ENCODE data around the gene SEC16A.

Gene SEC16A

GRCh38 chr9:136507221-136507991, 24.6 kb upstream of the SEC16A start:
- peaks cover 92% of the 10 kb centered on the region for H3K36me3 ChIP-seq (ENCODE audit: low read depth)
- no peaks in the 10 kb centered on the region for H3K27me3 ChIP-seq (ENCODE audit: insufficient read depth, poor library complexity, severe bottlenecking)

GRCh38 chr9:136506425-136506824, 23.6 kb upstream of the SEC16A start:
- no peaks in the 10 kb centered on the region for H3K9me3 ChIP-seq (ENCODE audit: severe bottlenecking)
- H3K36me3 ChIP-seq (ENCODE audit: low read depth): peaks cover 93% of the 10 kb centered on the region
- TF ChIP-seq CTCF (IDR thresholded peaks at IDR 0.05; ENCODE audit: poor library complexity, severe bottlenecking): no peak
- ATAC-seq (ENCODE audit: low read depth) (no peak), DNase-seq (ENCODE audit: low spot score) (no peak)
- no peaks in the 10 kb centered on the region for H3K27me3 ChIP-seq (ENCODE audit: insufficient read depth, poor library complexity, severe bottlenecking)
- H3K4me1 ChIP-seq (ENCODE audit: insufficient read depth, poor library complexity, severe bottlenecking): no peaks in the 10 kb centered on the region
- no peak overlapping the region for H3K4me3 ChIP-seq (ENCODE audit: severe bottlenecking)
- H3K27ac ChIP-seq (ENCODE audit: poor library complexity, severe bottlenecking): no peak overlapping the region

More at GRCh38 chr9:136507221-136507991, 24.6 kb upstream of the SEC16A start:
- Histone ChIP-seq H3K4me1 (ENCODE audit: insufficient read depth, poor library complexity, severe bottlenecking) (no peaks in the 10 kb centered on the region), H3K9me3 (ENCODE audit: severe bottlenecking) (no peaks in the 10 kb centered on the region), H3K27ac (ENCODE audit: poor library complexity, severe bottlenecking) (no peak overlapping the region), H3K4me3 (ENCODE audit: severe bottlenecking) (no peak overlapping the region)
- ATAC-seq (ENCODE audit: low read depth): no peak
- TF ChIP-seq CTCF (IDR thresholded peaks at IDR 0.05; ENCODE audit: poor library complexity, severe bottlenecking): no peak
- no peak for DNase-seq (ENCODE audit: low spot score)

- H3K27ac ChIP-seq (ENCODE audit: poor library complexity, severe bottlenecking): no peak overlapping the region
- no peaks in the 10 kb centered on the region for H3K27me3 ChIP-seq (ENCODE audit: insufficient read depth, poor library complexity, severe bottlenecking)
- DNase-seq (ENCODE audit: low spot score) (no peak), ATAC-seq (ENCODE audit: low read depth) (no peak)
- no peak overlapping the region for H3K4me3 ChIP-seq (ENCODE audit: severe bottlenecking)
- TF ChIP-seq CTCF (IDR thresholded peaks at IDR 0.05; ENCODE audit: poor library complexity, severe bottlenecking): no peak
- no peaks in the 10 kb centered on the region for H3K4me1 ChIP-seq (ENCODE audit: insufficient read depth, poor library complexity, severe bottlenecking)
- H3K9me3 ChIP-seq (ENCODE audit: severe bottlenecking): no peaks in the 10 kb centered on the region
- peaks cover 94% of the 10 kb centered on the region for H3K36me3 ChIP-seq (ENCODE audit: low read depth)
Observed at GRCh38 chr9:136505406-136506403, 22.9 kb upstream of the SEC16A start.

- no peak overlapping the region for H3K27ac ChIP-seq (ENCODE audit: poor library complexity, severe bottlenecking)
- ATAC-seq (ENCODE audit: low read depth): no peak
- TF ChIP-seq CTCF (IDR thresholded peaks at IDR 0.05; ENCODE audit: poor library complexity, severe bottlenecking): no peak
- peaks cover 94% of the 10 kb centered on the region for H3K36me3 ChIP-seq (ENCODE audit: low read depth)
- no peak for DNase-seq (ENCODE audit: low spot score)
- H3K27me3 ChIP-seq (ENCODE audit: insufficient read depth, poor library complexity, severe bottlenecking): no peaks in the 10 kb centered on the region
- H3K9me3 ChIP-seq (ENCODE audit: severe bottlenecking): no peaks in the 10 kb centered on the region
- no peaks in the 10 kb centered on the region for H3K4me1 ChIP-seq (ENCODE audit: insufficient read depth, poor library complexity, severe bottlenecking)
- H3K4me3 ChIP-seq (ENCODE audit: severe bottlenecking): no peak overlapping the region
Observed at GRCh38 chr9:136504512-136505348, 21.9 kb upstream of the SEC16A start.

Measured in RWPE2 (cell line).